Prostate gland (tissue), 2 donors: ENCODE measurements around the gene CIC.

Source experiments
- POLR2A ChIP-seq: fragments of 450-650 bp; IDR thresholded peaks from one replicate; pipeline ENCODE4 v1.6.1; 2016; ENCODE audit warnings: antibody characterized with exemption, mild to moderate bottlenecking
- POLR2AphosphoS5 ChIP-seq: sonication (generic); formaldehyde crosslinking; IDR thresholded peaks from one replicate; pipeline ENCODE4 v1.6.1; 2017; ENCODE audit warnings: antibody characterized with exemption
- TF ChIP-seq, protein P1 (sequence below), 4 experiments: fragments of 200-600 bp in 2 of 4; fragments of 450-650 bp in 2 of 4; sonication (generic) in 2 of 4; IDR thresholded peaks; 1 replicate in 3 of 4; 2 replicates in 1 of 4; pipeline ENCODE4 v1.5.1; 2016 to 2019; ENCODE audit warnings: antibody characterized with exemption in 4 of 4, mild to moderate bottlenecking in 2 of 4, moderate library complexity in 2 of 4

DNA sequence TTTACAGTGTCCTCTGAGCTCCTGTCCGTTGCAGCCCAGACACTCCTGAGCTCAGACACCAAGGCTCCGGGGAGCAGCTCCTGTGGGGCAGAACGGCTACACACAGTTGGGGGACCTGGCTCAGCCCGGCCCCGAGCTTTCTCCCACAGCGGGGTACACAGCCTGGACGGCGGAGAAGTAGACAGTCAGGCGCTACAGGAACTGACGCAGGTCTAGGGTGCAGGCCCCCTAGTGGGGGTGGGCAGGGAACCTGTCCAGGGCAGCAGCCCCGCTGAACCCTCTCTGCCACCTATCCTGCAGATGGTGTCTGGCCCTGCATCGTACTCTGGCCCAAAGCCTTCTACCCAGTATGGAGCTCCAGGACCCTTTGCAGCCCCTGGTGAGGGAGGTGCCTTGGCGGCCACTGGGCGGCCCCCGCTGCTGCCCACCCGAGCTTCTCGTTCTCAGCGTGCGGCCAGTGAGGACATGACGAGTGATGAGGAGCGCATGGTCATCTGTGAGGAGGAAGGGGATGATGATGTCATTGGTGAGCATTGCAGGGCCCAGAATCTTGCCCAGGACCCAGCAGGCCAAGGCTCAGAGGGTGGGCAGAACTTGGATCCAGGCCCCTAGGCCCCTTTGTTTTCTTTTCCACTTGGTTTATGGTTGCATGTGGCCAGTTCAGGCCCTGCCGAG, 20.0 kb downstream of the CIC start:
- TF ChIP-seq, protein P1, sequence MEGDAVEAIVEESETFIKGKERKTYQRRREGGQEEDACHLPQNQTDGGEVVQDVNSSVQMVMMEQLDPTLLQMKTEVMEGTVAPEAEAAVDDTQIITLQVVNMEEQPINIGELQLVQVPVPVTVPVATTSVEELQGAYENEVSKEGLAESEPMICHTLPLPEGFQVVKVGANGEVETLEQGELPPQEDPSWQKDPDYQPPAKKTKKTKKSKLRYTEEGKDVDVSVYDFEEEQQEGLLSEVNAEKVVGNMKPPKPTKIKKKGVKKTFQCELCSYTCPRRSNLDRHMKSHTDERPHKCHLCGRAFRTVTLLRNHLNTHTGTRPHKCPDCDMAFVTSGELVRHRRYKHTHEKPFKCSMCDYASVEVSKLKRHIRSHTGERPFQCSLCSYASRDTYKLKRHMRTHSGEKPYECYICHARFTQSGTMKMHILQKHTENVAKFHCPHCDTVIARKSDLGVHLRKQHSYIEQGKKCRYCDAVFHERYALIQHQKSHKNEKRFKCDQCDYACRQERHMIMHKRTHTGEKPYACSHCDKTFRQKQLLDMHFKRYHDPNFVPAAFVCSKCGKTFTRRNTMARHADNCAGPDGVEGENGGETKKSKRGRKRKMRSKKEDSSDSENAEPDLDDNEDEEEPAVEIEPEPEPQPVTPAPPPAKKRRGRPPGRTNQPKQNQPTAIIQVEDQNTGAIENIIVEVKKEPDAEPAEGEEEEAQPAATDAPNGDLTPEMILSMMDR (IDR thresholded peaks at IDR 0.05): no peak
- TF ChIP-seq POLR2AphosphoS5: no peak
- no peak for TF ChIP-seq POLR2A
